Measurements from ENCODE around the gene DBNDD1. TPM values are rescaled to one million over a fixed set of nuclear protein-coding genes. Genes with fewer than 3 reads are reported as not detected.

Gene DBNDD1
- total RNA-seq, 2 experiments from 2014 or later = 0.82 to 1.0 TPM

GRCh38 chr16:90044111-90044551 is 24.9 kb upstream of the DBNDD1 start:
- Mint-ChIP-seq H3K9me3 (no peaks in the 10 kb centered on the region), H3K4me3 (no peak overlapping the region), H3K4me1 (peaks cover 3% of the 10 kb centered on the region), H3K36me3 (peaks cover 1% of the 10 kb centered on the region), H3K27ac (no peak overlapping the region), H3K27me3 (peaks cover 22% of the 10 kb centered on the region)
- no peak for DNase-seq

- Mint-ChIP-seq H3K9me3 (no peaks in the 10 kb centered on the region), H3K4me3 (no peak overlapping the region), H3K36me3 (peaks cover 1% of the 10 kb centered on the region), H3K4me1 (peaks cover 3% of the 10 kb centered on the region), H3K27ac (no peak overlapping the region), H3K27me3 (peaks cover 19% of the 10 kb centered on the region)
- no peak for DNase-seq
Observed at GRCh38 chr16:90043526-90043925, 24.3 kb upstream of the DBNDD1 start.

- Mint-ChIP-seq H3K27ac (no peak overlapping the region), H3K4me1 (peaks cover 3% of the 10 kb centered on the region), H3K4me3 (no peak overlapping the region), H3K36me3 (peaks cover 1% of the 10 kb centered on the region), H3K27me3 (peaks cover 14% of the 10 kb centered on the region), H3K9me3 (no peaks in the 10 kb centered on the region)
- DNase-seq = no peak
Observed at GRCh38 chr16:90042946-90043514, 23.8 kb upstream of the DBNDD1 start.

- H3K9me3 Mint-ChIP-seq = no peaks in the 10 kb centered on the region
- no peak overlapping the region for H3K27ac Mint-ChIP-seq
- peaks cover 3% of the 10 kb centered on the region for H3K4me1 Mint-ChIP-seq
- no peak for DNase-seq
- peaks cover 1% of the 10 kb centered on the region for H3K36me3 Mint-ChIP-seq
- no peak overlapping the region for H3K4me3 Mint-ChIP-seq
- peaks cover 13% of the 10 kb centered on the region for H3K27me3 Mint-ChIP-seq
Observed at GRCh38 chr16:90041896-90042473, 22.7 kb upstream of the DBNDD1 start.

- DNase-seq = no peak
- H3K27me3 Mint-ChIP-seq = peaks cover under 1% of the 10 kb centered on the region
- H3K36me3 Mint-ChIP-seq = peaks cover 1% of the 10 kb centered on the region
Observed at GRCh38 chr16:90040152-90041023, 21.1 kb upstream of the DBNDD1 start.

GRCh38 chr16:90037276-90037675 is 18.0 kb upstream of the DBNDD1 start:
- no peaks in the 10 kb centered on the region for H3K9me3 Mint-ChIP-seq
- H3K36me3 Mint-ChIP-seq = peaks cover 8% of the 10 kb centered on the region
- H3K4me3 Mint-ChIP-seq = no peak overlapping the region
- H3K27me3 Mint-ChIP-seq = no peaks in the 10 kb centered on the region
- H3K4me1 Mint-ChIP-seq = no peaks in the 10 kb centered on the region
- no peak for DNase-seq
- no peak overlapping the region for H3K27ac Mint-ChIP-seq

More at GRCh38 chr16:90040152-90041023, 21.1 kb upstream of the DBNDD1 start:
- no peak overlapping the region for H3K27ac Mint-ChIP-seq
- H3K4me1 Mint-ChIP-seq = no peaks in the 10 kb centered on the region
- no peak overlapping the region for H3K4me3 Mint-ChIP-seq
- no peaks in the 10 kb centered on the region for H3K9me3 Mint-ChIP-seq

- H3K27ac Mint-ChIP-seq = no peak overlapping the region
- H3K27me3 Mint-ChIP-seq = no peaks in the 10 kb centered on the region
- H3K9me3 Mint-ChIP-seq = peaks cover 6% of the 10 kb centered on the region
- H3K4me1 Mint-ChIP-seq = no peaks in the 10 kb centered on the region
- peaks cover 21% of the 10 kb centered on the region for H3K36me3 Mint-ChIP-seq
- no peak overlapping the region for H3K4me3 Mint-ChIP-seq
- no peak for DNase-seq
Observed at GRCh38 chr16:90035902-90036301, 16.6 kb upstream of the DBNDD1 start.

- Mint-ChIP-seq H3K27ac (no peak overlapping the region), H3K9me3 (peaks cover 6% of the 10 kb centered on the region), H3K4me1 (no peaks in the 10 kb centered on the region), H3K4me3 (no peak overlapping the region), H3K36me3 (peaks cover 21% of the 10 kb centered on the region), H3K27me3 (no peaks in the 10 kb centered on the region)
- DNase-seq = no peak
Observed at GRCh38 chr16:90034504-90034903, 15.2 kb upstream of the DBNDD1 start.

GRCh38 chr16:90033387-90033786 is 14.1 kb upstream of the DBNDD1 start:
- no peaks in the 10 kb centered on the region for H3K4me1 Mint-ChIP-seq
- no peak overlapping the region for H3K4me3 Mint-ChIP-seq
- peaks cover 21% of the 10 kb centered on the region for H3K36me3 Mint-ChIP-seq
- DNase-seq = no peak
- H3K27me3 Mint-ChIP-seq = no peaks in the 10 kb centered on the region
- no peak overlapping the region for H3K27ac Mint-ChIP-seq
- peaks cover 6% of the 10 kb centered on the region for H3K9me3 Mint-ChIP-seq

- Mint-ChIP-seq H3K4me1 (no peaks in the 10 kb centered on the region), H3K27me3 (no peaks in the 10 kb centered on the region), H3K4me3 (no peak overlapping the region), H3K9me3 (peaks cover 6% of the 10 kb centered on the region), H3K27ac (peak overlapping the region; percentile 68), H3K36me3 (peaks cover 21% of the 10 kb centered on the region)
- DNase-seq = no peak
Observed at GRCh38 chr16:90032674-90033331, 13.5 kb upstream of the DBNDD1 start.

- no peak for DNase-seq
- Mint-ChIP-seq H3K4me1 (no peaks in the 10 kb centered on the region), H3K27ac (peak overlapping the region; percentile 70), H3K4me3 (no peak overlapping the region), H3K27me3 (no peaks in the 10 kb centered on the region), H3K36me3 (peaks cover 21% of the 10 kb centered on the region), H3K9me3 (peaks cover 6% of the 10 kb centered on the region)
Observed at GRCh38 chr16:90031931-90032673, 12.8 kb upstream of the DBNDD1 start.

- H3K4me1 Mint-ChIP-seq = peaks cover 2% of the 10 kb centered on the region
- H3K9me3 Mint-ChIP-seq = peaks cover 6% of the 10 kb centered on the region
- no peak for DNase-seq
- H3K36me3 Mint-ChIP-seq = peaks cover 21% of the 10 kb centered on the region
- no peak overlapping the region for H3K4me3 Mint-ChIP-seq
- peak overlapping the region; percentile 70 for H3K27ac Mint-ChIP-seq
- H3K27me3 Mint-ChIP-seq = no peaks in the 10 kb centered on the region
Observed at GRCh38 chr16:90031186-90031930, 12.1 kb upstream of the DBNDD1 start.

GRCh38 chr16:90028985-90029384 is 9.7 kb upstream of the DBNDD1 start:
- Mint-ChIP-seq H3K4me1 (peaks cover 5% of the 10 kb centered on the region), H3K4me3 (no peak overlapping the region), H3K27me3 (no peaks in the 10 kb centered on the region), H3K9me3 (peaks cover 6% of the 10 kb centered on the region), H3K27ac (no peak overlapping the region), H3K36me3 (peaks cover 21% of the 10 kb centered on the region)
- DNase-seq = no peak

- Mint-ChIP-seq H3K9me3 (peaks cover 6% of the 10 kb centered on the region), H3K27ac (no peak overlapping the region), H3K4me3 (no peak overlapping the region), H3K27me3 (no peaks in the 10 kb centered on the region), H3K4me1 (peaks cover 5% of the 10 kb centered on the region), H3K36me3 (peaks cover 17% of the 10 kb centered on the region)
- no peak for DNase-seq
Observed at GRCh38 chr16:90027611-90028010, 8.4 kb upstream of the DBNDD1 start.
